Dendritic cell treated with granulocyte-macrophage colony-stimulating factor and Interleukin-4, amounts not matched to agents 40 ng/mL and 50 ng/mL, for 4 days (primary cell): ENCODE data around the gene TRIM8.
A peak's percentile ranks its signal among the peaks of the same experiment; 100 is the strongest.

Experiments used
- H3K27ac Mint-ChIP-seq: one replicate; pipeline ENCODE4 v1.8.0; 2022; ENCODE audit warnings: mild to moderate bottlenecking, mixed read lengths
- H3K27me3 Mint-ChIP-seq: one replicate; pipeline ENCODE4 v1.8.0; 2022; ENCODE audit warnings: mild to moderate bottlenecking, mixed read lengths
- H3K36me3 Mint-ChIP-seq: one replicate; pipeline ENCODE4 v1.8.0; 2022; ENCODE audit warnings: low read depth, mixed read lengths
- H3K4me1 Mint-ChIP-seq: one replicate; pipeline ENCODE4 v1.8.0; 2022; ENCODE audit warnings: low read depth, mixed read lengths
- H3K4me3 Mint-ChIP-seq: one replicate; pipeline ENCODE4 v1.8.0; 2022; ENCODE audit warnings: mild to moderate bottlenecking, moderate library complexity, mixed read lengths
- H3K9me3 Mint-ChIP-seq: one replicate; pipeline ENCODE4 v1.8.0; 2022; ENCODE audit warnings: mixed read lengths
- intact Hi-C: fragments of 100-400 bp; cut with micrococcal nuclease; formaldehyde crosslinking; loops from one replicate; pipeline ENCODE4 v1.15.0; 2022

Gene TRIM8

DNA sequence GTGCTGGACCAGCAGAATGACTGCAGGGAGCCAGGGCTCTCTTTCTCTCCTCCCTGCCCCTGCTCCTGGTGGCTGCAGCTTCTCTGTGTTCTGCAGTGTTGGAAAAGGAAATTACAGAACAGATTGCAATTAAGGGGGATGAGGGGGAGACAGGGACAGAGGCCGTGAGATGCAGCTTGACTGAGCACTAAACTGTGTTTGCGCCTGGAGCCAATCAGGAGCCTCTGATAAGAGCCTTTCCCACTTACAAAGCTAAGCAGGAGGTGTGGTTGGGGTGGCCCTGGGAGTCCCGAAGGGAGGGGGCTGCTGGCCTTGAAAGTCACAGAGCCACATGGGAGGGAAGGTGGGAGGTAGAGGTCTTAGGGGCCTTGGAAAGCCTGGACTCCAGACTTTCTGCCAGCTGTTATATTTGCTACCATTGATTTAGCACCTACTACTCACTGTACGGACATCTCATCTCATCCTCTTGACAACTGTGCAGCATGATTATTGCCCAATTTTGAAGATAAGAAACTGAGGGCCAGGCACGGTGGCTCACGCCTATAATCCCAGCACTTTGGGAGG is 26.7 kb downstream of the TRIM8 start:
- Mint-ChIP-seq H3K27ac (no peak overlapping the region), H3K36me3 (no peaks in the 10 kb centered on the region), H3K9me3 (no peaks in the 10 kb centered on the region), H3K4me1 (peaks cover 64% of the 10 kb centered on the region), H3K27me3 (peaks cover 4% of the 10 kb centered on the region), H3K4me3 (no peak overlapping the region)
- intact Hi-C loops = no loop called here

DNA sequence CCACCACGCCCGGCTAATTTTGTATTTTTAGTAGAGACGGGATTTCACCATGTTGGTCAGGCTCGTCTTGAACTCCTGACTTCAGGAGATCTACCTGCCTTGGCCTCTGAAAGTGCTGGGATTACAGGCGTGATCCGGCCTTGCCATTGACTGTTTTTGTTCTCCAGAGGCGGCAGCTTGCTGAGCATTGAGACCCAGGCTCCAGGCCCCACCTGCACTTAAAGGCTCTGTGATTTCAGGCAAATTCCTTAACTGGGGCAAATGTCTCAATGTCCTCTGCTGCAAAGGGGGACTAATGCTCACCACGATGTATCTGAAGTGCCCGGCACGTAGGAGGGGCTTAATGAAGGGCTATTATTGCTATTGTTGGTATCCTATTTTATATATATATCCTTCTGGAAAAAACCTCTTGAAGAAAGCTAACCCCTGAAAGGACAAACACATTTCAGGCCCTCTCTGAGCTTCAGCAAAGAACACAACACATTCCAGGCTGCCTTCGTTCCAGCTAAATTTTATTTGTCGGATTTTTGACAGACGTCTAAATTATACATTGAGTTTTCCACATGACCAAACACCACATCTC is 29.0 kb downstream of the TRIM8 start:
- Mint-ChIP-seq H3K27ac (peak overlapping the region; percentile 94), H3K9me3 (no peaks in the 10 kb centered on the region), H3K4me3 (peak overlapping the region; percentile 87), H3K4me1 (peaks cover 73% of the 10 kb centered on the region), H3K27me3 (no peaks in the 10 kb centered on the region), H3K36me3 (no peaks in the 10 kb centered on the region)
- intact Hi-C loops = no loop called here

GRCh38 chr10:102673819-102674511 is 29.7 kb downstream of the TRIM8 start:
- peaks cover 74% of the 10 kb centered on the region for H3K4me1 Mint-ChIP-seq
- H3K27ac Mint-ChIP-seq = peak overlapping the region; percentile 94
- no peaks in the 10 kb centered on the region for H3K36me3 Mint-ChIP-seq
- intact Hi-C loops = loop anchor here (1.0 kb wide), 1 partner anchor 28 kb away; no protein-coding TSS in a partner anchor
- H3K4me3 Mint-ChIP-seq = peak overlapping the region; percentile 87
- no peaks in the 10 kb centered on the region for H3K27me3 Mint-ChIP-seq
- no peaks in the 10 kb centered on the region for H3K9me3 Mint-ChIP-seq

- peak overlapping the region; percentile 94 for H3K27ac Mint-ChIP-seq
- H3K9me3 Mint-ChIP-seq = no peaks in the 10 kb centered on the region
- H3K4me1 Mint-ChIP-seq = peaks cover 74% of the 10 kb centered on the region
- H3K36me3 Mint-ChIP-seq = no peaks in the 10 kb centered on the region
- intact Hi-C loops = loop anchor here (1.0 kb wide), 1 partner anchor 28 kb away; no protein-coding TSS in a partner anchor
- no peaks in the 10 kb centered on the region for H3K27me3 Mint-ChIP-seq
- H3K4me3 Mint-ChIP-seq = peak overlapping the region; percentile 87
Measured at GRCh38 chr10:102674566-102674965, 30.3 kb downstream of the TRIM8 start.

- intact Hi-C loops = no loop called here
- H3K4me3 Mint-ChIP-seq = peak overlapping the region; percentile 6
- peaks cover 71% of the 10 kb centered on the region for H3K4me1 Mint-ChIP-seq
- H3K9me3 Mint-ChIP-seq = no peaks in the 10 kb centered on the region
- H3K36me3 Mint-ChIP-seq = peaks cover 4% of the 10 kb centered on the region
- peak overlapping the region; percentile 94 for H3K27ac Mint-ChIP-seq
- no peaks in the 10 kb centered on the region for H3K27me3 Mint-ChIP-seq
Measured at GRCh38 chr10:102675011-102675665, 30.9 kb downstream of the TRIM8 start.

DNA sequence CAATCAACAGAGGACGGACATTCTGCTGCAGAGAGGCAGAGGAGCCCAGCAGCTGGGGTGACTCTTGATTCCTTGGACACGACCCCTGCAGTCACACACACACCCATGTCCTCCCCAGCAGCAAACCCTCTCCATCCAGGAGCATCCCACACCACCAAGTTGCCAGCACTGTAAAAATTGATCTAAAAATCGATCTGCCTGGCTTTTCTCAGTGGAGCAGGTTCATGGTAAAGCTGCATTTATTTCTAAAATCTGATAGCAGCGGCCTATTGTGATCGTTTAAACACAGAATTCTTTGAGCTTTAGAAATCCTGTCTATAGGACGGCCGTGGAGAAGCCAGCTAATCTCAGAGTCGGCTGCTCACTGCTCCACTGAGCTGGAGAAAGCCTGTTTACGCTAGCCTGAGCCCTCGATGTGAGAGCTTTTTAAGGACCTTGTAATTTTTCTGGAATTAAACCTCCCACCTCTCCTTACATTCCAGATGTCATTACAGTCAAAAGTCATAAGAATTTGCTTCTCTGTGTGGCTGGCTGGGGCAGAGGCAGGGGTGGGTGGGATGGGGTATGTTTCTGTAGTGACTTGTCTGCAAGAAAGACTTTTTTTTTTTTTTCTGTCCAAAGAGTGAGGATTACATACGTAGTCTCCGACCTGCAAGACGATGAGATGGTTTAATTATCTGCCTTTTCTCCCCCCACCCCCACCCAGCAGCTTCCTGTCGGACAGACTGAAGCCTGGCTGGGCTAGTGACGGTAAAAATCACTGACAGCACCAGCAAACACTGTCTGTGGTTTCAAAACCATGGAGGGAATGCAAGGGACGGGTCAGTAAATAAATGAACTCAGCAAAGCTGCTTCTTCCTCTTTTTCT is 31.6 kb downstream of the TRIM8 start:
- no peaks in the 10 kb centered on the region for H3K9me3 Mint-ChIP-seq
- H3K4me3 Mint-ChIP-seq = peak overlapping the region; percentile 17
- peaks cover 11% of the 10 kb centered on the region for H3K36me3 Mint-ChIP-seq
- H3K27me3 Mint-ChIP-seq = no peaks in the 10 kb centered on the region
- intact Hi-C loops = no loop called here
- peaks cover 71% of the 10 kb centered on the region for H3K4me1 Mint-ChIP-seq
- H3K27ac Mint-ChIP-seq = peak overlapping the region; percentile 94

- intact Hi-C loops = no loop called here
- Mint-ChIP-seq H3K27ac (peak overlapping the region; percentile 94), H3K4me3 (peak overlapping the region; percentile 6)
Measured at GRCh38 chr10:102676534-102677315, 32.4 kb downstream of the TRIM8 start.

DNA sequence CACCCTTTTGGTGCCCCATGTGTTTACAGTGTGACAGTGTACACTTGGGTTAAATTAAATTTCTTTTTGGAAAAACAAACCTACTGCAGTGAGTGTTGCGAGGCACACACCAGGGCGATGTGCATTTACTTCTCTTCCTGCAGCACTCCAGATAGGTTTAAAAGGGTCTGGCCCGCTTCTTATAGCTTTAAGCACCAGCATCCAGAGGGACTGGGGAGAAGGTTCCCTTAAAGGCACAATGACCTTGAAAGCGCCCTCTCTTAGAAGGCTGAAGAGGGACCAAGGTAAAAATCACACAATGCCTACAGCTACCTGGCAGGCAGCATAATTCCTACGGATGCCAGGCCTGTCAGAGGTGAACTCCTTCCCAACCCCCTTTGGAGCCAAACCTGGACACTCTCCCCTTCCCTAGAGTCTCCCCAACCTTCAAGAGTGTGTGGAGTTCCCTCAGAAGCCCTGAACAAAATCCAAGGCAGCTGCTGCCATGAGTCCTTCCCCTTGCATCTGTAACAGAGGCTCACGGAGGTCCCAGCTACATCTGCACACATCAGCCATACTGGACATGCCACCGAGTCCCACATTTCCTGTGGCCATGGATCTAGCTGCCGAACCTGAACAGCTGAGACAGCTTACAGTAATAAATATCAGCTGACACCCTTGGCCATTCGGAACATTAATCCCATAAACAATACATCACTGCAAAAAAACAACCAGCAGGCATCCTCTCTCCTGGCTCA is 33.2 kb downstream of the TRIM8 start:
- H3K36me3 Mint-ChIP-seq = peaks cover 27% of the 10 kb centered on the region
- peaks cover 64% of the 10 kb centered on the region for H3K4me1 Mint-ChIP-seq
- intact Hi-C loops = loop anchor here (2.0 kb wide), 1 partner anchor 35 kb away; no protein-coding TSS in a partner anchor
- H3K27ac Mint-ChIP-seq = peak overlapping the region; percentile 94
- no peaks in the 10 kb centered on the region for H3K9me3 Mint-ChIP-seq
- no peak overlapping the region for H3K4me3 Mint-ChIP-seq
- no peaks in the 10 kb centered on the region for H3K27me3 Mint-ChIP-seq

More at GRCh38 chr10:102676534-102677315, 32.4 kb downstream of the TRIM8 start:
- Mint-ChIP-seq H3K36me3 (peaks cover 20% of the 10 kb centered on the region), H3K9me3 (no peaks in the 10 kb centered on the region), H3K4me1 (peaks cover 71% of the 10 kb centered on the region), H3K27me3 (no peaks in the 10 kb centered on the region)

- H3K36me3 Mint-ChIP-seq = peaks cover 30% of the 10 kb centered on the region
- H3K27ac Mint-ChIP-seq = peak overlapping the region; percentile 94
- intact Hi-C loops = loop anchor here (2.0 kb wide), 1 partner anchor 35 kb away; no protein-coding TSS in a partner anchor
- peaks cover 58% of the 10 kb centered on the region for H3K4me1 Mint-ChIP-seq
- no peak overlapping the region for H3K4me3 Mint-ChIP-seq
- H3K9me3 Mint-ChIP-seq = no peaks in the 10 kb centered on the region
- no peaks in the 10 kb centered on the region for H3K27me3 Mint-ChIP-seq
Measured at GRCh38 chr10:102678068-102678400, 33.8 kb downstream of the TRIM8 start.

DNA sequence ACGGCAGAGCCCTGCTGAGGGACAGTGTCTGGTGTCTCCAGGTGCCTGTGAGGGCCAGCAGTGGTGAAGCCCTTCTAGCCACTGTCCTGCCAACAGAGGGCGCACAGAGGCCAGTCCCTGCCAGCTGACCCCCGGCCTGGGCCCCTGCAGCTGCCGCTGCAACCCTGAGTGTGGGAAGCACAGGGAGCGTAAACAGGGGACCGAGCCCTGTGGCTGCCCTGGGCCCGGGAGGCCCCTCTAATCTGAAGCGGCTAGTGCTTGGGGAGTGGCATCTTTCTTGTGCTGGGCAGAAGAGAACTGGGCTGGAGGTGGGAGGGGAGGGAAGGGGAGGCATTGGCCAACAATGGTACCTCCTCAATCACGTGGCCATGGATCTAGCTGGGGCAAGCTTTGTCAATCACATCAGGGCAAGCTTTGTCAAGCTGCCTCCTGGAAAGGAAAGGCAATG is 34.6 kb downstream of the TRIM8 start:
- H3K9me3 Mint-ChIP-seq = no peaks in the 10 kb centered on the region

GRCh38 chr10:102679596-102679995 is 35.3 kb downstream of the TRIM8 start:
- Mint-ChIP-seq H3K9me3 (no peaks in the 10 kb centered on the region), H3K4me3 (no peak overlapping the region), H3K36me3 (peaks cover 40% of the 10 kb centered on the region), H3K4me1 (peaks cover 54% of the 10 kb centered on the region), H3K27ac (no peak overlapping the region), H3K27me3 (no peaks in the 10 kb centered on the region)
- intact Hi-C loops = loop anchor here (2.0 kb wide), 1 partner anchor 33 kb away; no protein-coding TSS in a partner anchor

More for the DNA sequence above, 34.6 kb downstream of the TRIM8 start:
- H3K27me3 Mint-ChIP-seq = no peaks in the 10 kb centered on the region
- peak overlapping the region; percentile 63 for H3K4me3 Mint-ChIP-seq
- peak overlapping the region; percentile 94 for H3K27ac Mint-ChIP-seq
- H3K36me3 Mint-ChIP-seq = peaks cover 37% of the 10 kb centered on the region
- intact Hi-C loops = loop anchor here (2.0 kb wide), 1 partner anchor 34 kb away; no protein-coding TSS in a partner anchor
- peaks cover 57% of the 10 kb centered on the region for H3K4me1 Mint-ChIP-seq

GRCh38 chr10:102681696-102682095 is 37.4 kb downstream of the TRIM8 start:
- no peaks in the 10 kb centered on the region for H3K27me3 Mint-ChIP-seq
- no peaks in the 10 kb centered on the region for H3K9me3 Mint-ChIP-seq
- H3K4me1 Mint-ChIP-seq = peaks cover 38% of the 10 kb centered on the region
- peaks cover 50% of the 10 kb centered on the region for H3K36me3 Mint-ChIP-seq
- intact Hi-C loops = no loop called here
- H3K27ac Mint-ChIP-seq = no peak overlapping the region
- H3K4me3 Mint-ChIP-seq = no peak overlapping the region
